ENCODE results near the gene BNC2. TPM values are rescaled to one million over a fixed set of nuclear protein-coding genes. Genes with fewer than 3 reads are reported as not detected.

BNC2 gene
- total RNA-seq, 6 experiments from 2014 or later: 19.0 to 28.7 (median 25.4) TPM

GRCh38 chr9:16687678-16688369 is 182.6 kb downstream of the BNC2 start:
- Mint-ChIP-seq H3K36me3 (ENCODE audit: low read depth) (0 out of 2 replicates have a peak, but pooled peaks cover 4% of the 10 kb centered on the region), H3K4me3 (no peak overlapping the region), H3K27ac (no peak overlapping the region), H3K27me3 (ENCODE audit: insufficient read depth) (no peaks in the 10 kb centered on the region), H3K4me1 (ENCODE audit: low read depth) (peaks cover 40% of the 10 kb centered on the region), H3K9me3 (no peaks in the 10 kb centered on the region)
- DNase-seq: no peak
- TF ChIP-seq CTCF (IDR thresholded peaks at IDR 0.05): no peak

- no peak for DNase-seq
- H3K4me3 Mint-ChIP-seq: no peak overlapping the region
- H3K27ac Mint-ChIP-seq: no peak overlapping the region
Measured at GRCh38 chr9:16683326-16683725, 187.1 kb downstream of the BNC2 start.

GRCh38 chr9:16682273-16682672 is 188.2 kb downstream of the BNC2 start:
- Mint-ChIP-seq H3K27ac (no peak overlapping the region), H3K4me1 (ENCODE audit: low read depth) (peaks cover 60% of the 10 kb centered on the region), H3K9me3 (no peaks in the 10 kb centered on the region), H3K27me3 (ENCODE audit: insufficient read depth) (peaks cover 1% of the 10 kb centered on the region), H3K36me3 (ENCODE audit: low read depth) (peaks cover 8% of the 10 kb centered on the region; the same call in 1 of the 2 replicates), H3K4me3 (no peak overlapping the region)
- no peak for DNase-seq
- TF ChIP-seq CTCF (IDR thresholded peaks at IDR 0.05): no peak

More at GRCh38 chr9:16683326-16683725, 187.1 kb downstream of the BNC2 start:
- Mint-ChIP-seq H3K36me3 (ENCODE audit: low read depth) (peaks cover 8% of the 10 kb centered on the region; the same call in 1 of the 2 replicates), H3K27me3 (ENCODE audit: insufficient read depth) (peaks cover 1% of the 10 kb centered on the region), H3K9me3 (no peaks in the 10 kb centered on the region), H3K4me1 (ENCODE audit: low read depth) (peaks cover 62% of the 10 kb centered on the region)
- no peak for TF ChIP-seq CTCF (IDR thresholded peaks at IDR 0.05)

GRCh38 chr9:16681652-16681987 is 188.8 kb downstream of the BNC2 start:
- TF ChIP-seq CTCF (IDR thresholded peaks at IDR 0.05): no peak
- DNase-seq: no peak
- H3K4me3 Mint-ChIP-seq: peak overlapping the region; percentile 67
- H3K36me3 Mint-ChIP-seq (ENCODE audit: low read depth): peaks cover 8% of the 10 kb centered on the region; the same call in 1 of the 2 replicates
- peaks cover 1% of the 10 kb centered on the region for H3K27me3 Mint-ChIP-seq (ENCODE audit: insufficient read depth)
- H3K4me1 Mint-ChIP-seq (ENCODE audit: low read depth): peaks cover 60% of the 10 kb centered on the region
- peak overlapping the region; percentile 73 for H3K27ac Mint-ChIP-seq
- no peaks in the 10 kb centered on the region for H3K9me3 Mint-ChIP-seq

GRCh38 chr9:16680975-16681651 is 189.4 kb downstream of the BNC2 start:
- TF ChIP-seq CTCF (IDR thresholded peaks at IDR 0.05): no peak
- Mint-ChIP-seq H3K4me1 (ENCODE audit: low read depth) (peaks cover 60% of the 10 kb centered on the region), H3K4me3 (peak overlapping the region; percentile 67), H3K9me3 (no peaks in the 10 kb centered on the region), H3K27ac (peak overlapping the region; percentile 73), H3K27me3 (ENCODE audit: insufficient read depth) (peaks cover 1% of the 10 kb centered on the region), H3K36me3 (ENCODE audit: low read depth) (peaks cover 8% of the 10 kb centered on the region; the same call in 1 of the 2 replicates)
- no peak for DNase-seq
